ENCODE results near the gene PDGFD. TPM values are rescaled to one million over a fixed set of nuclear protein-coding genes. Genes with fewer than 3 reads are reported as not detected.

Gene PDGFD
- total RNA-seq, 1 donor from 2014 or later, result 25.0 TPM

GRCh38 chr11:103888541-103888951, 275.4 kb downstream of the PDGFD start:
- DNase-seq (ENCODE audit: low read depth in 2 of 2), result peak in 1 of 2 donors; percentile 5

GRCh38 chr11:103887001-103887658, 276.8 kb downstream of the PDGFD start:
- DNase-seq (ENCODE audit: low read depth in 2 of 2), result no peak

- DNase-seq (ENCODE audit: low read depth in 2 of 2), result no peak
Measured at GRCh38 chr11:103883856-103884255, 280.1 kb downstream of the PDGFD start.

GRCh38 chr11:103883291-103883690, 280.7 kb downstream of the PDGFD start:
- DNase-seq (ENCODE audit: low read depth in 2 of 2), result no peak

GRCh38 chr11:103881584-103881983, 282.4 kb downstream of the PDGFD start:
- DNase-seq (ENCODE audit: low read depth in 2 of 2), result no peak

GRCh38 chr11:103880968-103881367, 283.0 kb downstream of the PDGFD start:
- no peak for DNase-seq (ENCODE audit: low read depth in 2 of 2)

- DNase-seq (ENCODE audit: low read depth in 2 of 2), result no peak
Measured at GRCh38 chr11:103878646-103879045, 285.3 kb downstream of the PDGFD start.

- peak; percentile 33 to 55 for DNase-seq (ENCODE audit: low read depth in 2 of 2)
Measured at GRCh38 chr11:103877221-103877620, 286.7 kb downstream of the PDGFD start.

GRCh38 chr11:103875855-103876510, 288.0 kb downstream of the PDGFD start:
- DNase-seq (ENCODE audit: low read depth in 2 of 2), result no peak

GRCh38 chr11:103872748-103873147, 291.2 kb downstream of the PDGFD start:
- DNase-seq (ENCODE audit: low read depth in 2 of 2), result no peak

- DNase-seq (ENCODE audit: low read depth in 2 of 2), result no peak
Measured at GRCh38 chr11:103871923-103872551, 291.9 kb downstream of the PDGFD start.

GRCh38 chr11:103870821-103871309, 293.1 kb downstream of the PDGFD start:
- no peak for DNase-seq (ENCODE audit: low read depth in 2 of 2)

GRCh38 chr11:103867481-103867880, 296.5 kb downstream of the PDGFD start:
- DNase-seq (ENCODE audit: low read depth in 2 of 2), result no peak

GRCh38 chr11:103863497-103863896, 300.4 kb downstream of the PDGFD start:
- no peak for DNase-seq (ENCODE audit: low read depth in 2 of 2)

GRCh38 chr11:103862802-103863174, 301.2 kb downstream of the PDGFD start:
- DNase-seq (ENCODE audit: low read depth in 2 of 2), result no peak

- DNase-seq (ENCODE audit: low read depth in 2 of 2), result no peak
Measured at GRCh38 chr11:103862094-103862801, 301.7 kb downstream of the PDGFD start.

Other genes with a start within 250 kb of the PDGFD start
- not detected in 2 replicates for gene DDI1, start 127.5 kb downstream of the PDGFD start, total RNA-seq

All from dermis microvascular lymphatic vessel endothelial cell (primary cell).